GM12801 (cell line): ENCODE results near the gene NPAS3.

ENCODE experiments used
- TF ChIP-seq, protein P1 (sequence below): IDR thresholded peaks from one replicate; pipeline ENCODE4 v1.5.1; 2011; ENCODE audit warnings: control low read depth; ENCODE audit not compliant: insufficient read length; ENCODE audit errors: extremely low read depth

Gene NPAS3

DNA sequence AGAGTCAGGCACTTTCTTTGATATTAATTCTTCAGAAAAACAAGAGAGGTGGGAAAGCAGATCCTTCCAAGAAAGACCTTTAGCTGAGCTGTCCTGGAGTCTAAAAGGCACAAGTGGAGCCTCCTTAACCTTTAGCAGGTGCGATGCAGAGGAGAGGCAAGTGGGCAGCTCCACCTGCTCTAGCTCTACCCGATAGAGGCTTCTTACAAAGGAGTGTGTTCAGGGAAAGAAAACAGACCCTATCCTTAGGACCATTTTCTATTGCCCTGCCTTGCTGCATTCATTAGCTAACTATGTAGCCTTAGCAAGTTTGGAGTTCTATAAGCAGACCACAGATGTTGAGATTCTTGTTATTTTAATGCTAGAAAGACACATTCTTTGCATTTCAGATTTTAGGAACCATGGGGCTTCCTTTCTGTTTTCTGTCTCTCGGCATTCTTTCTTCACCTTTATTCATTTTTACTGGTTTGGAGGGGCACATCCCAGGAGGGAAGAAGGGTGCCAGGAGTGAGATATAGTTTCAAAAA is 797.7 kb downstream of the NPAS3 start:
- TF ChIP-seq, protein P1, sequence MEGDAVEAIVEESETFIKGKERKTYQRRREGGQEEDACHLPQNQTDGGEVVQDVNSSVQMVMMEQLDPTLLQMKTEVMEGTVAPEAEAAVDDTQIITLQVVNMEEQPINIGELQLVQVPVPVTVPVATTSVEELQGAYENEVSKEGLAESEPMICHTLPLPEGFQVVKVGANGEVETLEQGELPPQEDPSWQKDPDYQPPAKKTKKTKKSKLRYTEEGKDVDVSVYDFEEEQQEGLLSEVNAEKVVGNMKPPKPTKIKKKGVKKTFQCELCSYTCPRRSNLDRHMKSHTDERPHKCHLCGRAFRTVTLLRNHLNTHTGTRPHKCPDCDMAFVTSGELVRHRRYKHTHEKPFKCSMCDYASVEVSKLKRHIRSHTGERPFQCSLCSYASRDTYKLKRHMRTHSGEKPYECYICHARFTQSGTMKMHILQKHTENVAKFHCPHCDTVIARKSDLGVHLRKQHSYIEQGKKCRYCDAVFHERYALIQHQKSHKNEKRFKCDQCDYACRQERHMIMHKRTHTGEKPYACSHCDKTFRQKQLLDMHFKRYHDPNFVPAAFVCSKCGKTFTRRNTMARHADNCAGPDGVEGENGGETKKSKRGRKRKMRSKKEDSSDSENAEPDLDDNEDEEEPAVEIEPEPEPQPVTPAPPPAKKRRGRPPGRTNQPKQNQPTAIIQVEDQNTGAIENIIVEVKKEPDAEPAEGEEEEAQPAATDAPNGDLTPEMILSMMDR, result no peak

DNA sequence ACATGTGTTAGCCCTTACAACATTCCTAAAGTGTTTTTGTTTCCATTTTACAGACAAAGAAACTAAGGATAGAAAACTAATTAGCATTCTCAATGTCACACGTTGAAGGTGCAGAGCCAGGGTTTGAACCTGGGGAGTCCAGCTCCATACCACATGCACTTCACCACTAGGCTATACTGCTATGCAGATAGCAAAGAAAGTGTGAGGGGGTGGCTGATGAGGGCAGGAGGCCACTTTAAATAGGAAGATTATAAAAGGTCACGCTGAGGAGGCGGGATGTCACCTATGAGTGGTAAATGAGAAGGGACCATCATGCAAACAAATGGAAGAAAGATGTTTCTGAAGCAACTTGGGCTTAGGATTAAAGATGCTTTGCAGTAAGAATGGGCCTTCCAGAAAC is 798.3 kb downstream of the NPAS3 start:
- TF ChIP-seq, protein P1, result no peak

DNA sequence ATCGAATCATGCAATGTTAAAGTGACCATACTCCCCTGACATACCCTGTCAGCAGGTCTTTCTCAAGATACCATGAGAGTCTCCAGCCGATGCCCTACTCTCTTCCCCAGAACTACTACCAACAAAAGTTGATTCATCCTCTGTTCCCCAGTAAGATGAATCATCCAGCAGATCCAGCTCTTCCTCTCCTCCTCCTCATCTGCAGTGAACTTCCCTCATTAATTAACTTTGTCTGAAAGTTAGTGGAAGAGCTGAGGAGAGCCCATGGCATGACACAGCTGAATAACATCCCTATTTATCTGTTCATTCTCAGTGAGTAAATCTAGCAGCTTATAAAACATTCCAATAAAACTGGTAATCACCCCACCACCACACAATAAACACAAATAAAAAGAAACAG is 798.8 kb downstream of the NPAS3 start:
- TF ChIP-seq, protein P1, result no peak

DNA sequence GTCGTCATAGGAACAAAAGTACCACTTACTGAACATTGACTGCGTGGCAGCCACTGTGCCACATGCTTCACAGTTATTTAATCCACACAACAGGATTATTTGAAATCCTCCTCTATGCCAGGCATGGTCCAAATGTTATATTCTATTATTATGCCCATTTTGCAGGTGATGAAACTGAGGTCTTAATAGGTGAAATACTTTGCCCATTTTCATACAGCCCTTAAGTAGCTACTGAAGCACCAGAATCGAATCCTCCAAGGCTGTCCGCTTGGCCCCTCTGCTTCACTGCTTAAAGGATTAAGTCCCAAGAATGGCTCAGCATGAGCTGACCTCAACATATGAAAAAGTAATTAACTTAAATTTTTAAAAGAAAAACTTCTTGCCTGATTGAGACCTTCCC is 799.4 kb downstream of the NPAS3 start:
- TF ChIP-seq, protein P1, result no peak

DNA sequence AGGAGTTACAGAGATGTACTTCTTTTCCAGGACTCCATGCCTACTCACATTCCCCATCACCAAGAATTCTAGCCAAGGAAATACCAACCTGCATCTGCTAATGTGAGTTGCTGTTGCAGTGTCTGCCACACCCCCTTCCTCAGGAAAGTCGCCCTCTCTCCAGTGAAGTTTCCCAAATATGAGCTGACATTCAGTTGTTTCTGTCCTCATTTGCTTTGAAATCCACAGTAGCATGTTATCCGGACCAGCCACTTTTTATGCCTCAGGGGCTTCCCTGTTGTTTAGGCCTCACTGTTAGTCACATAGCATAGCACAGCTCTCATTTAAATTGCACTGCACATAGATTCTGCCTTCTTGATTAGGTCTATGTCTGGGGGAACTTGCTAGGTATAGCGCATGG is 799.8 kb downstream of the NPAS3 start:
- TF ChIP-seq, protein P1, result no peak

DNA sequence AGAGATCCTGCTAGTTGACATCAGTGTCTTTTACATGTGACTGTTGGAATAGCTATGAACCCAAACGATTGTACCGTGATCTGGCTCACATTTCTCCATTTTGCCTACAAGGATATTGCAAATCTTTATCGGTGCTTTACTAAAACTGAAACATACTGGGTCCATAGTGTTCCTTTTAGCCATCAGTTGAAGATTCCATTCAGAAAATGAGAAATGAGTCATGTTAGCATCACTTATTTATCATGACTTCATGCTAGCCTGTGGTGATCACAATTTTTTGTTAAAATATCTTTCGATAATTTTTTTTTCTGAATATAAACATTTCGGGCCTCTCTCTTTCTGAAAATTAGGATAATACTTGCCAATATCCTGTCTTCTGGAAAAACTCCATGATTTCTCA is 801.9 kb downstream of the NPAS3 start:
- TF ChIP-seq, protein P1, result no peak

DNA sequence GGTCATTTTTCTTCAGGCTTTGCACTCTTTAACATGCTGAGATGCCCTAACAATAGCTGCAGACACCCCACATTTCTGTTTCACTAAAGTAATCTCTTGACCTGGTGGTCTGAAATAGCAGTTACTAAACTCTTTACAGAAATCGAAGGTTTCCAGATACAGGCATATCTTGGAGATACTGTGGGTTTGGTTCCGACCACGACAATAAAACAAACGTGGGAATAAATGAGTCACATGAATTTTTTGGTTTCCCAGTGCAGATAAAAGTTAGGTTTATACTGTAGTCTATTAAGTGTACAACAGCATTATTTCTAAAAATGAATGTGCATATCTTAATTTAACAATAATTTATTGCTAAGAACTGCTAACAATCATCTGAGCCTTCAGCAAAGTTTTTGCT is 803.5 kb downstream of the NPAS3 start:
- TF ChIP-seq, protein P1, result no peak

DNA sequence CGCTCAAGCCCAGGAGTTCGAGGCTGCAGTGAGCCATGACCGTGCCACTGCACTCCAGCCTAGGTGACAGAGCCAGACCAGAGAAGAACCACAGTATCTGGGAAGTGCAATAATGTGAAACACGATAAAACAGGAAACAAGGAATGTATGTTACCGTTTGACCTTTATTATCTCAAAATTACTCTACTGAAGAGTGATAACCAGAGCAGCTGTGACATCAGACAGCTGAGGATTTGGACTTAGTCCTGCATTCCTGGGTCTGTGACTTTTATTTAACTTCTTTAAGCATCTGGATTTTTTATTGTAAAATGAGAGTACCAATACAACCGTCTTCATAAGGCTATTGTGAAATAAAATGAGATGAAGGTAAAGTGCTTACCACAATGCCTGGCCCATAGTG is 806.5 kb downstream of the NPAS3 start:
- TF ChIP-seq, protein P1, result no peak
